Stimulated activated CD4-positive, alpha-beta T cell treated with anti-CD3 and anti-CD28 coated beads, Interleukin-1b, Interleukin-23, amount 100 ng/mL, for 24 hours (primary cell): ENCODE results near the gene MYO1G.
"Not testable (repeated sequence)": the region's sequence is repeated elsewhere in the genome, so short reads cannot be mapped to it uniquely, and the experiment has no call there.

Experiments used
- DNase-seq, 4 experiments: peaks; one replicate each; pipeline ENCODE4 v3.0.0-alpha.2; 2020; ENCODE audit warnings: low read depth in 4 of 4, low spot score in 1 of 4

Gene MYO1G

GRCh38 chr7:44999245-45000092 lies 20.7 kb upstream of the MYO1G start:
- DNase-seq: peak; percentile 96 to 100 (median 98)

GRCh38 chr7:44998153-44998871 lies 19.5 kb upstream of the MYO1G start:
- DNase-seq: no peak

DNA sequence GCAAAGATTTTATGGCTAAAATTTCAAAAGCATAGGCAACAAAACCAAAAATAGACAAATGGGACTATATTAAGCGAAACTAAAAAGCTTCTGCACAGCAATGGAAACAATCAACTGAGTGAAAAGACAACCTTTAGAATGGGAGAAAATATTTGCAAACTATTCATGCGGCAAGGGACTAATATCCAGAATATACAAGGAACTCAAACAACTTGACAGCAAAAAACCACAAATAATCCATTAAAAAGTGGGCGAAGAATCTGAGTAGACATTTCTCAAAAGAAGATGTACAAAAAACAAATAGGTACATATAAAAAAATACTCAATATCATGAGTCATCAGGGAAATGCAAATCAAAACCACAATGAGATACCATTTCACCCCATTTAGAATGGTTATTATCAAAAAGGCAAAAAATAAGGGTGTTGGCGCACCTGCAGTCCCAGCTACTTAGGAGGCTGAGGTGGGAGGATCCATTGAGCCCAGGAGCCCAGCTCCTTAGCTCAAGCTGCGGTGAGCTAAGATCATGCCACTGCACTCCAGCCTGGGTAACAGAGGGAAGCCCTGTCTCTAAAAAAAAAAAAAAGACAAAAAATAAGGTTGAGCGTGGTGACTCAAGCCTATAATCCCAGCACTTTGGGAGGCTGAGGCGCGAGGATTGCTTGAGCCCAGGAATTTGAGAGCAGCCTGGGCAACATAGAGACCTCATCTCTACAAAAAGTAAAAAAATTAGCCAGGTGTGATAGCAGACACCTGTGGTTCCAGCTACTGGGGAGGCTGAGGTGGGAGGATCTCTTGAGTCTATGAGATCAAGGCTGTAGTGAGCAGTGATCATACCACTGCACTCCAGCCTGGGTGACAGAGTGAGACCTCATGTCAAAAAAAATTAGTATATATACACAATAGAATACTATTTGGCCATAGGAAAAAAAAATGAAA lies 17.0 kb upstream of the MYO1G start:
- no peak for DNase-seq

DNA sequence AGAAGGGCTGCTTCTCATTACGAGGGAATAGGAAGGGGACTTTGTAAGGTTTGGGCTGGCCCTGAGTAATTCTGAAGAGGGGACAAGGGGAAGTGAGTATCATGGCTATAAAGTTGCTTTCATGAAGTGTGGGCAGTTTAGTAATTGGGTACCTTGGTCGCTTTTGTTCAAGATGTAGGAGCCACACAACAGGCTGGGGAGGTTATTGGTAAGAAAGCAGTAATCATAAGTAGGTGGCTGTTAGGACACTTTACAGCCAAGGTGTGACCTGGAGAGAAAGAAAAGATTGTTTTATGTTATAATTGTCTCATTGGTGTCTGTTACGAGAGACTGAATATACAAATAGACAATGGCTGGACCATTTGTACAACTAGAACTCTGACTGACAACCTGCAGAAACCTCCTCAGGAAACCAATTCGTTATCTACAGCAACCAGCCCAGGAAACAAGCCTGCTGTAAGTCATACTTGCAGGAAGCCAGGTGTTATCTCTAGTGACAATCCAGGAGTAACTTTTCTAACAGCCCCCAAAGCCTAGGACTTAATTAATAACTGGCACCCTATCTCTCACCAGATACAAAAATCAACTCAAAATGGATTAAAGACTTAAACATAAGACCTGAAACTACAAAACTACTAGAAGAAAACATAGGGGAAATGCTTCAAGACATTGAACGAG lies 16.2 kb upstream of the MYO1G start:
- no peak for DNase-seq

- DNase-seq: not testable (repeated sequence)
Measured at GRCh38 chr7:44992004-44992795, 13.4 kb upstream of the MYO1G start.

DNA sequence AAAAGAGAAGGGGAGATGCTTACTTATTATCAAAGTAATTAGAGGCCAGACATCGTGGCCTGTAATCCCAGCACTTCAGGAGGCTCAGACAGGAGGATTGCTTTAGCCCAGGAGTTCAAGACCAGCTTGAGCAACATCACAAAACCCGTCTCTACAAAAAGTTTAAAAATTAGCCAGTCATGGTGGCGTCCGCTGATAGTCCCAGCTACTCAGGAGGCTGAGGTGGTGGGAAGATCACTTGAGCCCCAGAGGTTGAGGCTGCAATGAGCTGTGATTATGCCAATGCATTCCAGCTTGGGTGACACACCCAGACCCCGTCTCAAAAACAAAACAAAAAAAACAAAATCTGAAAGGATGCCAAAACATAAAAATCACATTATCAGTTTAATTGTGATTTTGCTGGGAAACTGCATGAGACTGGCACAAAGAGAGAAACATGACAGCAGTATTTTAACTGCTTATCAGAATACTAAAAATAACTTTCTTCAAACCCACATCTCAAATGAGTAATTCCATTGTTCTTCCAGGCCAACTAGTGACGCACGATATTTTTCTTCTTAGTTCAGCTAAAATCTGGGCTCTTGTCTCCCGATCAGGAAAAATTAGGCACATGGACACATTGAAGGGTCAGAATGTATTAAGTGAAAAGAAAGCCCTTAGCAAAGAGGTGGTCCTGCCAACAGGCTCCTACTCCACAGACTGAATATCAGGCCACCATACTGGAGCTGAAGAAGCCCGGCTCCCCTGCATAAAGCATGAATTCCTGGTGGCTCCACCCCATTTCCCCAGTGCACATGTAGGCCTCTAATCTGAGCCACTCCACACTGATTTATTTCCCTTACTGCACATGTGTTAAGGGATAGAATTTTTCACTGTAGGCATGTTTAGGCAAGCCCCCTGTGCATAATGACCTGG lies 11.6 kb upstream of the MYO1G start:
- DNase-seq: no peak

GRCh38 chr7:44989132-44989531 lies 10.3 kb upstream of the MYO1G start:
- no peak for DNase-seq

DNA sequence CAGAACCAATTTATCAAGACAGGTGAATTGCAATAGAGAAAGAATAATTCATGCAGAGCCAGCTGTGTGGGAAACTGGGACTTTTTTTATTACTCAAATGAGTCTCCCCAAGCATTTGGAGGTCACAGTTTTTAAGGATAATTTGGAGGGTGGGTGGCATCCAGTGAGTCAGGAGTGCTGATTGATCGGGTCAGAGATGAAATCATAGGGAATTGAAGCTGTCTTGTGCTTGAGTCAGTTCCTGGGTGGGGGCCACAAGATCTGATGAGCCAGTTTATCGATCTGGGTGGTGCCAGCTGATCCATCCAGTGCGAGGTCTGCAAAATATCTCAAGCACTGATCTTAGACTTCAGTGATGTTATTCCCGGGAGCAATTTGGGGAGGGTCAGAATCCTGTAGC lies 9.9 kb upstream of the MYO1G start:
- DNase-seq: no peak

GRCh38 chr7:44987996-44988395 lies 9.2 kb upstream of the MYO1G start:
- DNase-seq: no peak

DNA sequence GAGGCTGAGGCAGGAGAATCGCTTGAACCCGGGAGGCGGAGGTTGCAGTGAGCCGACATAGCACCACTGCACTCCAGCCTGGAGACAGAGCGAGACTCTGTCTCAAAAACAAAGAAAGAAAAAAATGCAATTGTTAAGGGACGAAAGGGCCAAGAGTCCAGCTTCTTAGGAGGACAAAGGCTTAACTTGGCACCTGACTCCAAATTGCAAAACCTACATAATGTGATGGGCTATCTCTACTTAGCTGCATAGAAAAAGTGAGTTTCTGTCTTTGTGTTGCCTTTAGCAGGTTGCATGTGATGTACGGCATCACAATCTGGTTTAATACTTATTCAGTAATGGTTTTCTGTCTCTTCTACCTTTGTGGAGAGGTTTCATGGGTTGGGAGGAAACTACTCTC lies 8.6 kb upstream of the MYO1G start:
- DNase-seq: no peak

DNA sequence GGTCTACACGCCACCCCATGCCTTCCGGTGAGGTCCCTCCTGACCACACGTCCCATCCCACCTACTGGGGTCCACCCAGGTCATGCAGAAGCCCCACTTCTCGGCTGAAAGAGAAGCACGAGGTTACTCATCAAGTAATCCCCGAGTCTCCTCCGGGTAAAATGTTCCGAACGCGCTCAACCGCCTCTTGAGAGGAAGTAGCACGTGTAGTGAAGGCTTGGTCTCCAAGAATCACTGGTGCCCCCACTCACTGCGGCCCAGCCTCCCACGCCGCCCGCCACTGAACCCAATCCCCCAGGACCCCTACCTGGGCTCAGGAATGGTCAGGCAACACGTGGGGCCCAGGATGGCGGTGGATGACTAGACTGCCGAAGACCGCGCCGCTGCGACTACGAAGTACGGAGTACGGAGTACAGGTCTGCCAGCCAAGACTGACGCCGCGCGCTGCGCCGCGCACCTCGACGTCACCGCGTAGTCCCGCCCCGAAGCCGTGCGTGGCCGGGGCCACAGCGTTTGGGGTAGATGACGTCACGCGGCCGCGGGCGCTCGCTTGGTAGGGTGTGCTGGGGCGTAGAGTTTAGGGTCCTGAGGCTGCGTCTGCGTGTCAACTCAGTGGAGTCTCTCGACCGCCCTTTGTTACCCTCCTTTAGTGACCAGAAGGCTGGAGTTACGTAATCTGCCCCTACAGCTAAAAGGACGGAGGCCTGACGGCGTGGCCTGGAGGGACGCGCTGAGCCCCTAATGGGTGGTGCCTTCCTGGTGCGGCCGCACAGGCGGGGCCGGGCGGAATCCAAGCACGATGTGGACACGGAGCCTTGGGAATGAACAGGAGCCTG lies 7.6 kb upstream of the MYO1G start:
- peak; percentile 91 to 97 (median 95) for DNase-seq

GRCh38 chr7:44985900-44986217 lies 7.0 kb upstream of the MYO1G start:
- DNase-seq: no peak

DNA sequence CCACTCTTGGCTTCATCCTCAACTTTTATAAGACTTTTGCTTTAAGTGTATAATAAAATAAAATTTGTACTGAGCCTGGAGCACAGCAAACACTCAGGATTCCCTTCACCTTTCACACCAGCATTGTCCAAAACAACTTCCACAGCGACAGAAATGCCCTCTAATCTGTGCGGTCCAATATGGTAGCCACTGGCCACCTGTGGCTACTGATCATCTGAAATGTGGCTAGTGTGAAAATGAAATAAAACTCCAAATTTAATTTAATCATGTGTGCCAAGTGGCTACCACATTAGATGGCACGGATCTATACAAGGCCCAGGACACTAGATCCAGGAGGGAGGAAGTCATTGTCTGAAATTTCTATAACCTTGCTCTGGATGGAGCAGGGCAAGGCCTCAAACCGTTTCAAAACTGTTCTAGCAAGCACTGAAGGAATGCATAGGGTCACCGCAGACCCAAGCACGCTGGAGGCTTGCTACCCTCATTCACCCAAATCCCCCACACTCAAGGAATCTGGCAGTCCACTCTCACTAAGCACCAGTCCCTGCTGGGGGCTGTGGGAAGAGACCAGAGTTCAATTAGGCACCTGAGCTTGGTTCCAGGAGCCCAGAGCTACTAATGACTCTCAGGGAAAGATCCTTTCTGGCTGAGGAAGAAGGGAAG lies 6.3 kb upstream of the MYO1G start:
- DNase-seq: no peak

- DNase-seq: no peak
Measured at GRCh38 chr7:44984478-44984758, 5.6 kb upstream of the MYO1G start.

DNA sequence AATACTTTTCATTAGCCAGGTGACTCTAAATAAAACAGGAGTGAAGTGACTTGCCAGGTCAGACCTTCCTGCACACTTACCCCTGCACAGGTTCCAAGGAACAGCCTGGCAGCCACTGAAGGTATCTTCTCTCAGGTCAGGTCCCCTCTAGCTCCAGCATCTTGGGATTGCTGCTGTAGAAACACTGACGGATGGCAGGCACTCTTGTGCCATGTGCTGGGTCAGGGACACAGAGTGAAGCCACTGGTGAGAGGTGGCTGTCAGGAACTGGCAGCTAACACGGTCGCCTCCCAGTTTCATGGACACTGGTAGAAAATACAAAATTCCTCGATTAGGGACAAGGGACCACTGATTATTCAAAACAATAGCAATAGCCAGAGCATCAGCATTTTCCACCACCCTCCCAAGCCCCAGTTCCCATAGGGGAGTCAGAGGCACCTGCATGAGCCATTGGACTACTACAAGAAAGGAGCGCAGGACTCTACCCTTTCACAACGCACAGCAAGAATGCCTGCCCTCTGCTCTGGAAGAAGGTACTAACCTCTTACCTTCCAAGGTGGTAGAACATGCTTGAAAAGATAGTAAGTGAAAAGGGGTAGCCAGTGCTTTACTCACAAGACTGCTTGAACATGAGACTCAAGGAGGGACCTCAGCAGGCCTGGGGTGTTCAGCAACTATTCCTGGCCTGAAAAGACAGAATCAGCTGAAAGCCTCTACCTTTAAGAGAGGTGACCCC lies 5.1 kb upstream of the MYO1G start:
- no peak for DNase-seq

DNA sequence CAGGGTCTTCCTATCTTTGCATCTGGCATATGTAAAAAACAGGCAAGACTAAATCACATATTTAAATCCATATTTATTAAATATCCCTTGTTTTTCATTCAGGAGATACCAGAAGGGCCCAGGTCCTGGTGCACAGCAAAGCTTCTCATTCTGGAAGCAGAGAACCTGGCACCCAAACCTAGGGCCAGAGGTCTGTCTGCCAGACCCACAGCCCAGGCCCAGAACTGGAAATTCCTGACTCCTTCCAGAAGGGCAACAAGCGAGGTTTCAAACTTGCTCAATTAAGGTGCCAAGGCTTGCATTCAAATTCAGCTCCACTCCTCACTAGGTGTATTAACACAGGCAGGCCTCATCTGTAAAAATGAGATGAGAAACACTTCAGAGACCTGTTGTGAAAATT lies 4.2 kb upstream of the MYO1G start:
- no peak for DNase-seq

DNA sequence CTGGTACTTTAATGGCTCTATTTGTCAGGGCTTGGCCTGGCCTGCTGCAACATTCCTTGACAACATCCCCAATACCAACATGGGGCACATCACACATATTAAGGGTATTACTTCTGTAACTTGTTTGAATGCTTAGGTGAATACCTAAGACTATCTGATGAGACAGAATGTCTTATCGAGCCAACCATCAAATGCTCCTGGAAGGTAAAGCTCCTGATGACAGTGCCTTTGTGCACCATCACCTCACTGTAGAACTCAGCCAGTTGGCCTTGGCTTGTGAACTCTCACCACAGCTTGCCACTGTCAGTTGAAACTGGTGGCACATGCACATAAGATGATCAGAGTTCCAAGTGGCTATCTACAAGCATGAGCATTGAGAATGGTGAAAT lies 3.7 kb upstream of the MYO1G start:
- no peak for DNase-seq
